SH-SY5Y (cell line): ENCODE results near the gene CLIC3.

Source experiments
- GATA2 ChIP-seq: IDR thresholded peaks from 2 replicates; pipeline ENCODE4 v1.6.1; 2011; ENCODE audit warnings: mild to moderate bottlenecking, low read depth, low read length
- GATA3 ChIP-seq: IDR thresholded peaks from 2 replicates; pipeline ENCODE4 v1.6.1; 2011; ENCODE audit warnings: low read depth, mild to moderate bottlenecking, low read length, moderate library complexity

- no peak for TF ChIP-seq GATA2
- TF ChIP-seq GATA3, result no peak
Measured at GRCh38 chr9:136947028-136947891, 49.1 kb downstream of the CLIC3 start.
